Measurements from ENCODE around the gene ATRNL1.

Gene ATRNL1

GRCh38 chr10:115422624-115423023 lies 329.5 kb downstream of the ATRNL1 start:
- DNase-seq (ENCODE audit: low spot score): no peak

GRCh38 chr10:115427611-115428010 lies 334.4 kb downstream of the ATRNL1 start:
- no peak for TF ChIP-seq CTCF (IDR thresholded peaks at IDR 0.05; ENCODE audit: extremely low read depth, missing control alignments)
- no peak for DNase-seq (ENCODE audit: low spot score)

More at GRCh38 chr10:115422624-115423023, 329.5 kb downstream of the ATRNL1 start:
- TF ChIP-seq CTCF (IDR thresholded peaks at IDR 0.05; ENCODE audit: extremely low read depth, missing control alignments): no peak

- DNase-seq (ENCODE audit: low spot score): no peak
- no peak for TF ChIP-seq CTCF (IDR thresholded peaks at IDR 0.05; ENCODE audit: extremely low read depth, missing control alignments)
Observed at GRCh38 chr10:115432188-115432819, 339.1 kb downstream of the ATRNL1 start.

GRCh38 chr10:115436999-115437398 lies 343.8 kb downstream of the ATRNL1 start:
- TF ChIP-seq CTCF (IDR thresholded peaks at IDR 0.05; ENCODE audit: extremely low read depth, missing control alignments): no peak
- DNase-seq (ENCODE audit: low spot score): no peak

GRCh38 chr10:115441907-115442545 lies 348.9 kb downstream of the ATRNL1 start:
- no peak for DNase-seq (ENCODE audit: low spot score)
- no peak for TF ChIP-seq CTCF (IDR thresholded peaks at IDR 0.05; ENCODE audit: extremely low read depth, missing control alignments)

- no peak for DNase-seq (ENCODE audit: low spot score)
- TF ChIP-seq CTCF (IDR thresholded peaks at IDR 0.05; ENCODE audit: extremely low read depth, missing control alignments): no peak
Observed at GRCh38 chr10:115456812-115457211, 363.6 kb downstream of the ATRNL1 start.

- TF ChIP-seq CTCF (IDR thresholded peaks at IDR 0.05; ENCODE audit: extremely low read depth, missing control alignments): no peak
- DNase-seq (ENCODE audit: low spot score): no peak
Observed at GRCh38 chr10:115483294-115483693, 390.1 kb downstream of the ATRNL1 start.
